CD4-positive, alpha-beta T cell treated with Interferon alpha-2 for 1 hour (primary cell): Measurements from ENCODE around the gene TBXT.

Experiments
- DNase-seq, 2 donors: peaks; one replicate each; pipeline ENCODE4 v3.0.0-alpha.2; 2020 to 2022

The TBXT gene

DNA sequence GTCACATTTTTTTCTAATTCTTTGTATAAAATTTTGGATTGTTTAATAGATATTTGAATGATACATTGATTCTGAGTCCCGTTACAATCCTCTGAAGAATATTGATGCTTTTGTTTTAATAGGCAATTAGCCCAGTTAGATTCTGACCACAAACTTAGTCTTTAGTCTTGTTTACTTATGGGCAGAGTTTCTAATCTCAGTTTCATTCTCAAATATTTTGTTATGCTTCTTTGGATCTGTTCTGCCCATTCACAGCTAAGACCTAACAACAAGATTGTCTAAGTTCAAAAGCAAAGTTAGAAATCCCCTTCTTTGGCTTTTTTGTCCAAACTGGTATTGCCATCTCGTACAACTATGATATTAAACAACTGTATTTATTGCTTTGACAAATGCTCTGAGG, 58.0 kb downstream of the TBXT start:
- DNase-seq = no peak
